ENCODE data around the gene GPN1. TPM values are rescaled to one million over a fixed set of nuclear protein-coding genes. Genes with fewer than 3 reads are reported as not detected.
"Not testable (repeated sequence)": the region's sequence is repeated elsewhere in the genome, so short reads cannot be mapped to it uniquely, and the experiment has no call there.

The GPN1 gene
- total and polyA plus RNA-seq, 3 donors from 2014 or later, result 28.8 to 77.5 (median 29.3) TPM

DNA sequence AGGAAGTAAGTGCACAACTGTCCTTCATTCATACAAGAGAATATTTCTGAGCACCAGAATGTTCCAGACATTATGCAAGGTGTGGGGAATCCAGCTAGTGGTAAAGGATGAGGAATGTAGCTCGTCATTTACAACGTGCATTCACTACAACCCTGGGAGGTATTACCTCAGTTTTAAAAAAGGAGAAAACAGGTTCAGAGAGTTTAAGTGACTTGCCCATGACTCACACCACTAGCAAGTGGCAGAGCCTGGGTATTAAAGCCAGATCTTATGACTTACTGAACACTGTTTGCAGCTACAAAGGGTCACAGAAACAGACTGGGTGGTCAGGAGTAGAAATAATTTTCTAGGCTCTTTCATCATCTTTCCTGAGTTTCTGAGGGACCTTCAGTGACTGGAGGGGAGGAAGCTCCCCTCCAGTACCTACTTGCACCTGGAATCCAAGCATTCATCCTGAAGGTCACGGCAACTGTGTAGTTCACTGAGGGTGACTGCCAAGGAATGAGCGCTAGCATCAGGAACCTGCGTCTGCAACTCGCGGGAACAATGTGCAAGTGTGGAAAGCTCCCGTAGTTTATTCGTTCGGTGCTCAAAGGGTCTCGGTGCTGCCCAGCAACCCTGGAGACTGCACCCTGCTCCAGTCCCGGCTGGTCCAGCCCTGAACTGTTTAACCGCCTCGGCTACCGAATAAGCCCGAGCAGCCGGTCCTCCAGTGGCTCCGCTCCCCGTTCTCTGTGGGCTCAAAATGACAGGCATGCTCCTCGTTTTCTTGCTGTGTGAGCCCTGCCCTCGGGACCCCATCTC lies 685 bp upstream of the GPN1 start:
- H3K27ac ChIP-seq, result peak overlapping the region; percentile 68 to 84
- no peaks in the 10 kb centered on the region for H3K27me3 ChIP-seq
- peak overlapping the region; percentile 66 to 79 for H3K4me3 ChIP-seq
- DNase-seq, result no peak
- 4% methylated on average over 11 to 21 of the region's 21 CpGs for WGBS, 2 donors
- no peaks in the 10 kb centered on the region for H3K9me3 ChIP-seq
- intact Hi-C loops (cut with DNase I; ENCODE audit: low total_unique reads), result no loop called here
- peaks cover 5% of the 10 kb centered on the region for H3K4me1 ChIP-seq
- TF ChIP-seq, protein P1, sequence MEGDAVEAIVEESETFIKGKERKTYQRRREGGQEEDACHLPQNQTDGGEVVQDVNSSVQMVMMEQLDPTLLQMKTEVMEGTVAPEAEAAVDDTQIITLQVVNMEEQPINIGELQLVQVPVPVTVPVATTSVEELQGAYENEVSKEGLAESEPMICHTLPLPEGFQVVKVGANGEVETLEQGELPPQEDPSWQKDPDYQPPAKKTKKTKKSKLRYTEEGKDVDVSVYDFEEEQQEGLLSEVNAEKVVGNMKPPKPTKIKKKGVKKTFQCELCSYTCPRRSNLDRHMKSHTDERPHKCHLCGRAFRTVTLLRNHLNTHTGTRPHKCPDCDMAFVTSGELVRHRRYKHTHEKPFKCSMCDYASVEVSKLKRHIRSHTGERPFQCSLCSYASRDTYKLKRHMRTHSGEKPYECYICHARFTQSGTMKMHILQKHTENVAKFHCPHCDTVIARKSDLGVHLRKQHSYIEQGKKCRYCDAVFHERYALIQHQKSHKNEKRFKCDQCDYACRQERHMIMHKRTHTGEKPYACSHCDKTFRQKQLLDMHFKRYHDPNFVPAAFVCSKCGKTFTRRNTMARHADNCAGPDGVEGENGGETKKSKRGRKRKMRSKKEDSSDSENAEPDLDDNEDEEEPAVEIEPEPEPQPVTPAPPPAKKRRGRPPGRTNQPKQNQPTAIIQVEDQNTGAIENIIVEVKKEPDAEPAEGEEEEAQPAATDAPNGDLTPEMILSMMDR (IDR thresholded peaks at IDR 0.05), result no peak
- TF ChIP-seq POLR2A (IDR thresholded peaks at IDR 0.05), result no peak
- H3K36me3 ChIP-seq (ENCODE audit: low read depth, missing control alignments), result no peaks in the 10 kb centered on the region

DNA sequence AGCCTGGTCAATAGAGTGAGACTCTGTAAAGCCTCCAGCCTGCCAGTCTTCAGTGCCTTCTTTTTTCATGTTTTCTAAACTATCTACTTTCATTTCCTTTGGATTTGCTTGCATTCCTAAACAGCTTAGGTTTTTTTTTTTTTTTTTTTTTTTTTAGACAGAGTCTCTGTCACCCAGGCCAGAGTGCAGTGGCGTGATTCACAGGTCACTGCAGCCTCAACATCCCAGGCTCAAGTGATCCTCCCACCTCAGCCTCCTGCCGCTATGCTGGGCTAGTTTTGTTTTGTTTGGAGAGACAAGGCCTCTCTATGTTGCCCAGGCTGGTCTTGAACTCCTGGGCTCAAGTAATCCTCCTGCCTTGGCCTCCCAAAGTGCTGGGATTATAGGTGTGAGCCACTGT lies 1.4 kb downstream of the GPN1 start:
- H3K4me3 ChIP-seq; intact Hi-C loops (cut with DNase I; ENCODE audit: low total_unique reads); H3K27me3 ChIP-seq; H3K9me3 ChIP-seq; H3K27ac ChIP-seq; DNase-seq; H3K4me1 ChIP-seq; H3K36me3 ChIP-seq (ENCODE audit: low read depth, missing control alignments): not testable (repeated sequence)
- WGBS, 2 donors, result 95 to 100% methylated on average over 2 of the region's 2 CpGs

DNA sequence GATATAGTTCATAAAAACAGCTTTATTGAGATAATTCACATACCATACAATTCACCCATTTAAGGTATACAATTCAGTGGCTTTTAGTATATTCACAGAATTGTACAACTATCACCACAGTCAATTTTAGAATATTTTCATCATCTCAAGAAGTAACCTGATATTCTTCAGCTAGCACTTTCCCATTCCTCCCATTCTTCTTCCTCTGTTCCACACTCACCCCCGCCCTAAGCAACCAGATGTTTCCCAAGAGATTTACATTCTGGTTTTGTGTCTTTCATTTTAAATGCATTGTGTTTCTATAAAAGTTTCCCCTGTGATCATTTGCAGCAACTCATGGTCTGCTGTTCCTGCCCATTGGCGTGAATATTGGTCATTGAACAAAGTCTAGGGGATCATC lies 5.4 kb downstream of the GPN1 start:
- no peak overlapping the region for H3K4me3 ChIP-seq
- WGBS, 2 donors, result 96 to 97% methylated on average over 2 of the region's 2 CpGs
- no peaks in the 10 kb centered on the region for H3K27me3 ChIP-seq
- DNase-seq, result no peak
- H3K36me3 ChIP-seq (ENCODE audit: low read depth, missing control alignments), result no peaks in the 10 kb centered on the region
- intact Hi-C loops (cut with DNase I; ENCODE audit: low total_unique reads), result no loop called here
- H3K27ac ChIP-seq, result no peak overlapping the region
- no peaks in the 10 kb centered on the region for H3K9me3 ChIP-seq
- TF ChIP-seq, protein P1 (IDR thresholded peaks at IDR 0.05), result no peak
- TF ChIP-seq POLR2A (IDR thresholded peaks at IDR 0.05), result no peak
- no peaks in the 10 kb centered on the region for H3K4me1 ChIP-seq

DNA sequence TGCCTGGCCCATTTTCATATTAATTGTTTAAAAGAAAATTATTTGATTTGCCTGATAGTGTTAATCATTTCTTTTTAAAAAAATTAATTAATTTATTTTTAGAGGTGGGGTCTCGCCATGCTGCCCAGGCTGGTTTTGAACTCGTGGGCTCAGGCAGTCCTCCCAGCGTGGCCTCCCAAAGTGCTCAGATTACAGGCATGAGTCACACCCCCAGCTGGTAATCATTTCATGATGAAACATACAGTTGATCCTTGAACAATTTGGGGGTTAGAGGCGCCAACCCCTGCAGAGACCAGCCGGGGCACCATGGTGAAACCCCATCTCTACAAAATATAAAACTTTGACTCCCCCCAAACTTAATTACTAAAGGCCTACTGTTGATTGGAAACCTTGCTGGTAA lies 7.9 kb downstream of the GPN1 start:
- no peaks in the 10 kb centered on the region for H3K36me3 ChIP-seq (ENCODE audit: low read depth, missing control alignments)
- TF ChIP-seq POLR2A (IDR thresholded peaks at IDR 0.05), result no peak
- TF ChIP-seq, protein P1 (IDR thresholded peaks at IDR 0.05), result no peak
- no peak for DNase-seq
- H3K4me1 ChIP-seq, result no peaks in the 10 kb centered on the region
- no peaks in the 10 kb centered on the region for H3K9me3 ChIP-seq
- 96 to 98% methylated on average over 5 of the region's 5 CpGs for WGBS, 2 donors
- H3K4me3 ChIP-seq, result no peak overlapping the region
- intact Hi-C loops (cut with DNase I; ENCODE audit: low total_unique reads), result no loop called here
- H3K27me3 ChIP-seq, result no peaks in the 10 kb centered on the region
- H3K27ac ChIP-seq, result no peak overlapping the region

DNA sequence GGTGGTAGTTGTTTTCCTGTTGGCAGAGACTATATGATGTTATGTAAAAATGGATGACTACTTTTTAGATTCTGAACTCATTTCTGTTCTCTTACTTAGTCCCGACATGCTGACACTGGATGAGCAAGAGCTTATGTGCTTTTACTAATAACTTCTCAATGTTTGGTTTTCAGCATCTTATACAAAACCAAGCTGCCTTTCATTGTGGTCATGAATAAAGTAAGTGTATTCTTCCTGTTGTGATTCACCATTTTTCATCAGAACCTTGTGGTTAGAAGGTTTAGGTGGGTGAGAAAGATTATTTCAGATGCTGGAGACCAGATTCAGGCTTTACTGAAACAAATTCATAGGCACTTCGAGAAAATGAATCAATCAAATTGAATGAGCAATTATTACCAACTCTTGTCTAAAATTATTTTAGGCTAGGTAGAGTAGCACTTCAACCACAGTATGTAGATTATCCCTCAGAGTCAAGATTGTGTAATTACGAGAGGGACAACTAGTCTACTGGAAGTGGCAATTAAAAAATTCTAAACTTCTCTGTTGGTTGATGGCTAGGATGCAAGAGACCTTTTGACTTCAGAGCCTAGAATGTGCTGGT lies 9.3 kb downstream of the GPN1 start:
- DNase-seq, result no peak
- no peaks in the 10 kb centered on the region for H3K9me3 ChIP-seq
- H3K4me3 ChIP-seq, result no peak overlapping the region
- no peaks in the 10 kb centered on the region for H3K4me1 ChIP-seq
- intact Hi-C loops (cut with DNase I; ENCODE audit: low total_unique reads), result no loop called here
- no peaks in the 10 kb centered on the region for H3K27me3 ChIP-seq
- TF ChIP-seq POLR2A (IDR thresholded peaks at IDR 0.05), result no peak
- TF ChIP-seq, protein P1 (IDR thresholded peaks at IDR 0.05), result no peak
- 88 to 94% methylated on average over 3 of the region's 3 CpGs for WGBS, 2 donors
- no peaks in the 10 kb centered on the region for H3K36me3 ChIP-seq (ENCODE audit: low read depth, missing control alignments)
- H3K27ac ChIP-seq, result no peak overlapping the region
